GM18951 (cell line): ENCODE results near the gene PLAU.

Experiments
- POLR2A ChIP-seq: IDR thresholded peaks from 4 replicates; pipeline ENCODE4 v1.6.1; 2011; ENCODE audit warnings: mild to moderate bottlenecking; ENCODE audit not compliant: insufficient read length, insufficient read depth; ENCODE audit errors: extremely low read depth
- in situ Hi-C: fragments of 300-500 bp; cut with MboI; formaldehyde crosslinking; loops from one replicate; pipeline ENCODE4 v1.12.0; 2022; ENCODE audit warnings: low sequenced_read_pairs, mixed read lengths, inconsistent platforms; ENCODE audit not compliant: unreplicated experiment

PLAU gene

DNA sequence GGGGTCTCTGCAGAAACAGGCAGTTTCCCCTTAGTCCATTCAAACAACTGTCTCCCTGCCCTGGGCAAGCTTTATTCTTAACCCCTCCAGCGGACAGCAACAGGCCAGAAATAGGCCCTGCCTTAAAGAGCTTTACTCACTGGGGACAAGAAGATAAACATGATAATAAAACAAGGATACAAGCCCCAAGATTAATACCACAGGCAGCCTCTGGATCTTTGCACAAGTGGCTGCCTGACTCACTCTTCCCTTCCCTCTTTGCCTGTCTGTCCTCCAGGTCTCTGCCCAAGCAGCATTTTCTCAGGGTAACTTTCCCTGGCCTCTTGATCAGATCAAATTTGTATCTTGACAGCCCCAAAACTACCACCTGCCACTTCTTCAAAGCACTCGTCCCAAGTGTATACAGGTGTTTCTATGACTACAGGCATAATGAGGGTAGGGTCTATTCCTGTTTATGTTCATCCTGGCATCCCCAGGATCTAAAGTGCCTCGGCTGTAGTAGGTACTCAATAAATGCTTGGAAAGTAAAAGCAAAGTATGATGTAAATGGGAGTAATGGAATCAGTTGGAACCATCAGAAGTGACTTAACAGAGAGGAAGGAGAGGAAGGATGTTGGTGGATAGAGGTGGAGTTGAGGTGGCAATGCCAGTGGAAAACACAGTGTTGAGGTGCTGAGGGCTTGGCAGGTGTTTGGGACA is 29.6 kb upstream of the PLAU start:
- in situ Hi-C loops, result loop anchor here (5.0 to 25.0 kb wide), 4 partner anchors 34 to 356 kb away; no protein-coding TSS in a partner anchor
- TF ChIP-seq POLR2A, result no peak

DNA sequence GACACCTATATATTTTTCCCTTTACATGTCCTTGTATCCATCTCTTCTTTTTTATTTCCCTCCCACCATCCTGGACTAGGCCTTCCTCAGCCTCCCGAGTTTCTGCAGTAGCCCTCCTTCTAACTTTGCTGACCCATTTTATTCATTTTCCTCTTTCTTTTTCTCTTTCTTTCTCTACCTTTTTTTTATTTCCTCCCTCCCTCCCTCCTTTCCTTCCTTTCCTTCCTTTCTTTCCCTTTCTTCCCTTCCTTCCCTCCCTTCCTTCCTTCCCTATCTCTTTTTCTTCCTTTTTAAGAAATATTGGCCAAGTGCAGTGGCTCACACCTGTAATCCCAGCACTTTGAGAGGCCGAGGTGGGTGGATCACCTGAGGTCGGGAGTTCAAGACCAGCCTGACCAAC is 26.9 kb upstream of the PLAU start:
- in situ Hi-C loops, result loop anchor here (5.0 to 25.0 kb wide), 4 partner anchors 37 to 353 kb away; no protein-coding TSS in a partner anchor
- TF ChIP-seq POLR2A, result no peak

DNA sequence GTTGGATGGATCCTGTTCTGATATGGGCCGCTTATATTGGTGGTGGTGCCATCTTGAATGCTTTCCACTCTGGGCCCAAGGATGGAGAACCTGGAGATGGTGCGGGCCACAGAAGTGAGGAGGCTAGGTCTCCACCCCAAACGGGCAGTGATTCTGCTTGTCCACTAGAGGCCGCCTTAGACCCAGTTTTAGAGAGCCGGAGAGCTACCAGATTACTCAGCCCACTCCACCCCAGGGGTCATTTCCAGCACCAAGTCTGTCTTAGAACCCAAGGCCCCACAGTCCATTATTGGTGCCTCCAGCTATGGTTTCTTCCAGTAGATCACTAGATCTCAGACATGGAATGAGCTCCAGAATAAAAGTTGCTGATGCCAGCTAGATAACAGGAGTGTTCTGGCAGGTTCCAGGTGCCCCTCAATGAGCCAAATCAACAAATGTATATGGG is 24.8 kb upstream of the PLAU start:
- in situ Hi-C loops, result loop anchor here (10.0 to 25.0 kb wide), 3 partner anchors 49 to 351 kb away; no protein-coding TSS in a partner anchor
- TF ChIP-seq POLR2A, result no peak

DNA sequence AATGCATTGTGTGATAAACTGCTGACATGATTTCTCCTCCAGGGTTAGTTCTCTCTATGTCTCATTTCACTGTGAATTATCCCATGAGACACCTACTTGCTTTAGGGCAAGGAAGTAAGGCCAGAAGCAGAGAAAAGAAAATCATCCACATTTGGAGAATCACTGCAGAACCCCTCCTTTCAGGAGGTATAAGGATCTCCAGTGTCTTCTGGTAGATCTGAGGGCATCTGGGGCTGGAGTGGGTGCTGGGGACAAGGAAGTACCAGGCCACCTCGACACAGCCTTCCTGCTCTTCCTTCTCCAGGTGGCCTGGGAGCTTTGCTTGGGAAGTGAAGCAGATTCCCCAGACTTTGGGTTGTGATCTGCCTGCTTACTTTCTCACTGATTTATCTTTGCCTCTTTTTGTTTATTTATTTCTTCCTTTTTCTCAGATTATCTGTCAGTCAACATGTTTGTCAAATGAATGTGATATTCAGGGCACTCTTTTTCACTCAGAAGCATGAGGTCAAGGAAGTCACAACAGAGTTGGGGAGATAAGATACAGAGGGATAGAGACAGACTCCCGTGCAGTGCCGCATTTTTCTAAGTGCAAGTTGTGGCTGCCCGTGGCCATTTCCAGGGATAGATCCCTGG is 24.2 kb upstream of the PLAU start:
- in situ Hi-C loops, result loop anchor here (10.0 to 25.0 kb wide), 3 partner anchors 48 to 351 kb away; no protein-coding TSS in a partner anchor
- no peak for TF ChIP-seq POLR2A

DNA sequence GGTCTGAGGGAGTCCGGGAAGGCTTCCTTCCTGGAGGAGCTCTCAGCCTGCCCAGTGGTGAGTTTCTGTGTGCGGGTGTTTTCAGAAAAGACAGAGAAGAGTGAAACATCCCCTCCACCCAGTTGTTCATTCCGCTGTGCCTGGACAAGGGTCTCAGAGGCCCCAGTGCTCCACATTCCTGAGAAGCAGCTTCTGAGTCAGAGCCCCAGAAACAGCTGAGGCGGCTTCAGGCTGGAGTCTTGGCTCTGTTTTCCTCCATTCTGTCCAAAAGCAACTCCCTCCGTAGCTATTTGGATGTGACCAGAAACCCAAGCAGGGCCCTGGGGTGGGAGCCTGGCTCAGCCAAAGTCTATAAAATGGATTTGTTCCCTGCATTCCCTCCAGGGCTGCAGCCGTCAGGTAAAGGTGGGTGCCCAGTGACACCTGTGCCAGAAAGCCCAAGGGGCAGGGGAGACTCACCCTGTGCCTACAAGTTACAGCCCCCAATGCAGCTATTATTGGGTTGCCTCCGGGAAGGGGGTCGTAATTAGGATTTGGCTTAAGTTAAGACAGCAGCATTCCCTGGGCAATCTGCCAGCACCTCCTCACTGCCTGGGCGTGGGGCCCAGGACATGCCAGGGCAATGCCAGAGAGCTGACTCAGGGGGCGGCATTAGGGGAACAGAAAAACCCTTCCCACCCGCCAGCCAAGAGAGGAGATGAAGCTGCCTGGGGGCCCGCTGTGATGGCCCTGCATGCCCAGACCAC is 23.5 kb upstream of the PLAU start:
- in situ Hi-C loops, result loop anchor here (10.0 to 25.0 kb wide), 3 partner anchors 47 to 350 kb away; no protein-coding TSS in a partner anchor
- TF ChIP-seq POLR2A, result no peak

DNA sequence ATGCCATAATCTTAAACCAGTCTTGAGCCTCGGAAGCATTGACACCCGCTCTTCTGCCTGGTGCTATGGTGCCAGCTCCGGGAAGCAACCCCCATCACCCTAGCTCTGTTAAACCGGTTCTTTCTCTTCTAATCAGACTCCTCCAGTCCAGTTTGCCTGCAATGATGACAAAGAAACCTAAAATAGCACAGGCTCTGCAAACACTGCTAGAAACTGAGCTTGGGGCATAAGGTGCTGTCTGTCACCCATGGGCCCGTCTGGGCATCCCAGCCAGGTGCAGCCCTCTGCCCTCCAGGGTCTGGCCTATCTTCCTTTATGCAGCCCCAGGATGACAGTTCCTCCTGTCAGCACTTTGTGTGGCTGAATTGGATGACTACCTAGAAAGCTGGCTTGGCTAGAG is 22.4 kb upstream of the PLAU start:
- TF ChIP-seq POLR2A, result no peak
- in situ Hi-C loops, result loop anchor here (10.0 to 25.0 kb wide), 3 partner anchors 46 to 349 kb away; no protein-coding TSS in a partner anchor

DNA sequence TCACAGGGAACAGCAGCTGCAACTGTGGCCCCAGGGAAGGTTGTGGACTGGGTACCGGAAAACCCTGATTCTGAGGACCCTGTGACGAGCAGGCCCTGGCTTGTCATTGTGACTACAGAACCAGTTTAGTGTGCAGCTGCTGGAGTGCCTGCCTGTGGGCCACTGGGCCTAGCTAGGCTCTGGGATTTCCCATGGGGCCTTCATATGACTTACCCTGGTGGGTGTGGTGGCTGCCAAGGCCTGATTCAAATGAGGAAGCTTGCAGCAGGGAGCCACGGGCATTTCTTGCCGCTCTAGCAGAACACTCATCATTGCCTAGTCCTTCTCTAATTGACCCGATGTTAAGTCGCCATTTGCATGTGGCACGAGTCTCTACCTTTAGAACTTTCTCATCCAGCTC is 21.9 kb upstream of the PLAU start:
- in situ Hi-C loops, result loop anchor here (10.0 to 25.0 kb wide), 3 partner anchors 46 to 348 kb away; no protein-coding TSS in a partner anchor
- TF ChIP-seq POLR2A, result no peak

DNA sequence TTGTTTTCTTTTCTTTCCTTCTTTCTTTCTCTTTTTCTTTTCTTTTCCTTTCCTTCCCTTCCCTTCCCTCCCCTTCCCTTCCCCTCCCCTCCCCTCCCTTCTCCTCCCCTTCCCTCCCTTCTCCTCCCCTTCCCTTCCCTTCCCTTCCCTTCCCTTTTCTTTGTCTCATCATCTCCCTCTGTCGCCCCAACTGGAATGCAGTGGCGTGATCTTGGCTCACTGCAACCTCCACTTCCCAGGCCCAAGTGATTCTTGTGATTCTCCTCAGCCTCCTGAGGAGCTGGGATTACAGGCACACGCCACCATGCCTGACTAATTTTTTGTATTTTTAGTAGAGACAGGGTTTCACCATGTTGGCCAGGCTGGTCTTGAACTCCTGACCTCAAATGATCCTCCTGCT is 21.5 kb upstream of the PLAU start:
- in situ Hi-C loops, result loop anchor here (10.0 to 25.0 kb wide), 3 partner anchors 45 to 348 kb away; no protein-coding TSS in a partner anchor

DNA sequence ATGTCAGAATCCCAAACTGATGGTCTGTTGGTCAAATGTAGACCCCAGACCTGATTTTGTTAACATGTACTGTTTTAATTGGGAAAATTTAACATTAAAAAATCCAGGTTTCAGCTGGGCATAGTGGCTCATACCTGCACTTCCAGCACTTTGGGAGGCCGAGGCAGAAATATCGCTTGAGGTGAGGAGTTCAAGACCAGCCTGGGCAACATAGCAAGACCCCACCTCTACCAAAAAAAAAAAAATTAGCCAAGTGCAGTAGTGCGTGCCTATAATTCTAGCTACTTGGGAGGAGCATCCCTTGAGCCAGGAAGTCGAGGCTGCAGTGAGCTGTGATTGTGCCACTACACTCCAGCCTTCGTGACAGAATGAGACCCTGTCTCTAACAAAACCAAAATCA is 20.7 kb upstream of the PLAU start:
- in situ Hi-C loops, result loop anchor here (25.0 kb wide), 1 partner anchor 347 kb away; no protein-coding TSS in a partner anchor
- no peak for TF ChIP-seq POLR2A

DNA sequence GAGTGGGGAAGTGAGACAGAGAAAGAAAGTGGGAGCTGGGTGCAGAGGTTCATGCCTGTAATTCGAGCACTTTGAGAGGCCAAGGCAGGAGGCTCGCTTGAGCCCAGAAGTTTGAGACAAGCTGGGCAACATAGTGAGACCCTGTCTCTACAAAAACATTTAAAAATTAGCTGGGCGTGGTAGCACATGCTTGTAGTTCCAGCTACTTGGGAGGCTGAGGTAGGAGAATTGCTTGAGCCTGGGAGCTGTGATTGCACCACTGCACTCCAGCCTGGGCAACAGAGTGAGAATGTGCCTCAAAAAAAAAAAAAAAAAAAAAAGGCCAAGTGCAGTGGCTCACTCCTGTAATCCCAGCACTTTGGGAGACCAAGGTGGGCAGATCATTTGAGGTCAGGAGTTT is 20.1 kb upstream of the PLAU start:
- in situ Hi-C loops, result loop anchor here (25.0 kb wide), 1 partner anchor 346 kb away; no protein-coding TSS in a partner anchor

DNA sequence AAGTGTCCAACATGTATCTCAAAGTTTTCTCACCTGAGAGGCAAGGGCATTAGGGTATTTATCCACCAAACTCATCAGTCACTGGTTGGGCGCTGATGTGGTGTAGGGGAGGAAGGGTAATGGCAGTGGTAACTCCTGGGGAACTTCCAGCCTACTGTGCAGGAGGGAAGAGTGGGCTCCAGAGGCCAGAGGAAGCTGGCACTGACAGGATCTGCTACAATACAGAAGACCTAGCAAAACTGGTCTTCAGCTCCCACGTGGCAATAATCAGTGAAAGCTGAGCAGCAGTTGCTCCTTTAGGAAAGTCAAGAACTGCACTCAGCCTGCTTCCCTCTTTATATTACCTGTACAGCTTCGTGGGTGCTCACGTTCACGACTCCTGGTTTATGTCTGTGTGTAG is 19.4 kb upstream of the PLAU start:
- in situ Hi-C loops, result loop anchor here (25.0 kb wide), 1 partner anchor 346 kb away; no protein-coding TSS in a partner anchor
- no peak for TF ChIP-seq POLR2A

DNA sequence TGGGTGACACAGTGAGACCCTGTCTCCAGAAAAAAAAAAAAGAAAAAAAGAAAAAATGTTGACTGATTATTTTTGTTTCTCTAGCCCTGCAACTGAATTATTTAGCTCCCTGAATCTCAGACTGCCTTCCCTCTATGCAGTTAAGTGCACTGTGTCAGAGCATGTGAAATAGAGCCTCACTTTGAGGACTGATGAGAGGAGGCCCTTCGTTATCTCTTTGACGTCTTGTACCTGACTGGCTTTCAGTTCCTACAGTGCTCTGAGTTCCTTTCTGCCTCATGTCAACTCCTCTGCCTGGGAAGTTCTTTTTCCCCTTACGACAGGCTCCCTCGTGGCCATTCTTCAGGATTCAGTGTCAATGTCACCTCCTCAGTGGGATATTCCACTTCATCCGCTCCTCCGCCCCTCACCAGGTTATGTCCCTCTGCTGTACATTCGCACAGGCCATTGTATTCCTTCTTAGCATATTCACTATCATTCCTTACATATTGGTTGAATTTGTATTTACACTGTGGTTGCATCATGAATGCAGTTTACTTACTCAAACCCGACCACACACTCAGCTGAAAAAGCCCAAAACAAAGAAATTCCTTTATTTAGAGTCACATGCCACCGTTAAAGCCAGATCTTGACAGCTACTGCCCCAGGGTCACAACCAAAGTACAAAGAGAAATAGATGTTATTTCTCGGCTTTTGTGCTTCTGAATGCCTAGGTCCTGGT is 18.5 kb upstream of the PLAU start:
- in situ Hi-C loops, result loop anchor here (25.0 kb wide), 1 partner anchor 345 kb away; no protein-coding TSS in a partner anchor
- no peak for TF ChIP-seq POLR2A
